HCEC 1CT (cell line): ENCODE measurements around the gene RPL22L1.
"Not testable (repeated sequence)": the region's sequence is repeated elsewhere in the genome, so short reads cannot be mapped to it uniquely, and the experiment has no call there.

Source experiments
- DNase-seq: peaks from one replicate; pipeline ENCODE4 v3.0.0-alpha.2; 2017

Gene RPL22L1

DNA sequence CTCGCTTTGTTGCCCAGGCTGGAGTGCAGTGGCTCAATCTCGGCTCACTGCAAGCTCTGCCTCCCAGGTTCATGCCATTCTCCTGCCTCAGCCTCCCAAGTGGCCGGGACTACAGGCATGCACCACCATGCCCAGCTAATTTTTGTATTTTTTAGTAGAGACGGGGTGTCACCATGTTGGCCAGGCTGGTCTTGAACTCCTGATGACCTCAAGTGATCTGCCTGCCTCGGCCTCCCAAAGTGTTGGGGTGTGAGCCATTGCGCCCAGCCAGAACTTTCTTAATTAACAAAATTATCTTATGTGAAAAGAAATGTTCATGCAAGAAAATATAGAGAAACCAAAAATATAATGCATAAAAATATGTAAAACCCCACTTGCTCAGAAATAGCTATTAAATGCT lies 7.3 kb upstream of the RPL22L1 start:
- not testable (repeated sequence) for DNase-seq

DNA sequence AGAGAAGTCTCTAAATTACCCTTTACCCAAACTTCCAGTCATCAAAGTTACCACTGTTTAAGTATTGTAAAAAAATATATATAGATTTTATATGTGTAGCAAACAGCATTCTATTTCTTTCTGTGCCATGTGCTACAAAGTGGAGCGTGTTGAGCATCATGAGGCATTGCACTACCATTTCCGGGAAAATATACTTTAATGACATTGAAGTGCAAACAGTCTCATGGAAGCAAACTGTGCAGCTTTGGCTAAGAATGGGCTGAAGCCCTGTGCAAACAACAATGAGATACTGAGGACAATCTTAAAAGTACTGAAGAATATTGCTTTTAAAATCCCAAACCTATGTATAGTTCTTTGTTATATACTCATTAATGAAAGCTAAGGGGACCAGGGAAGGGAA lies 6.5 kb upstream of the RPL22L1 start:
- DNase-seq, result no peak

DNA sequence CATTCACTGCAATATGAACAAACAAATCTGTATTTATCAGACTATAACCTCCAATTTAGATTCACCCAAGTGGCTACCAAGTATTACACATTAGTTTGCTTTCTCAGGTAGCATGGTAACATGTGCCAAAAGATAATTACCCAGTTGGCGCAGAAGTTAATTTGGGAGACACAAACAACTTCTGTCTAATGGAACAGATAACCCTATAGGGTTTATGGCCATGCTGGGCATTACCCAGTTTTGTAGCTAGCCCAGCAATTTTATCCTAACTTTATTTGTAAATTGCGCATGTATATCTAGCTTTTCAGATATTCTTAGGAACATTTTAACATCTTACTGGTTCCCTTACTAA lies 780 bp downstream of the RPL22L1 start:
- no peak for DNase-seq

DNA sequence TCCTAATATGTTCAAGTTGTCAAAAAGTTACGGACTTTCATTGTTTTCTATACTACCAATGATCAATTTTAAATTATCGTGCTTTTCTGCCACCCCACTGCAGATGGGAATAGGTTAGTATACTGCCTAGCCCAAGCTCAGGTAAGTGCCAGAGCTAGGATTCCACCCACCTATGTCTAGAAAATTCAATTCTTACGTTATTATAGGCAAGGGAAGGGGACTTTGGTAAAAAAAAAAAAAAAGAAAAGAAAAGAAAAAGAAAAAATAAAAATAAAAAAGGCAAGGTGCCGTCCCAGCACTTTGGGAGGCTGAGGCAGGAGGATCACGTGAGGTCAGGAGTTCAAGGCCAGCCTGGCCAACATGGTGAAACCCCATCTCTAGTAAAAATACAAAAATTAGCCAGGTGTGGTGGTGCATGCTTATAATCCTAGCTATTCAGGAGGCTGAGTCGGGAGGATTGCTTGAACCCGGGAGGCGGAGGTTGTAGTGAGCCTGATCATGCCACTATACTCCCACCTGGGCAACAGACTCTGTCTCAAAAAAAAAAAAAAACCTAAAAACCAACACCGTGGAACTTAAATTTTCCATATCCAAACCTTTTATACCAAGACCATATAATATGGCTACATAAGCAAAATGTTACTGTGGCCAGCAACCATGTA lies 1.3 kb downstream of the RPL22L1 start:
- DNase-seq, result no peak

DNA sequence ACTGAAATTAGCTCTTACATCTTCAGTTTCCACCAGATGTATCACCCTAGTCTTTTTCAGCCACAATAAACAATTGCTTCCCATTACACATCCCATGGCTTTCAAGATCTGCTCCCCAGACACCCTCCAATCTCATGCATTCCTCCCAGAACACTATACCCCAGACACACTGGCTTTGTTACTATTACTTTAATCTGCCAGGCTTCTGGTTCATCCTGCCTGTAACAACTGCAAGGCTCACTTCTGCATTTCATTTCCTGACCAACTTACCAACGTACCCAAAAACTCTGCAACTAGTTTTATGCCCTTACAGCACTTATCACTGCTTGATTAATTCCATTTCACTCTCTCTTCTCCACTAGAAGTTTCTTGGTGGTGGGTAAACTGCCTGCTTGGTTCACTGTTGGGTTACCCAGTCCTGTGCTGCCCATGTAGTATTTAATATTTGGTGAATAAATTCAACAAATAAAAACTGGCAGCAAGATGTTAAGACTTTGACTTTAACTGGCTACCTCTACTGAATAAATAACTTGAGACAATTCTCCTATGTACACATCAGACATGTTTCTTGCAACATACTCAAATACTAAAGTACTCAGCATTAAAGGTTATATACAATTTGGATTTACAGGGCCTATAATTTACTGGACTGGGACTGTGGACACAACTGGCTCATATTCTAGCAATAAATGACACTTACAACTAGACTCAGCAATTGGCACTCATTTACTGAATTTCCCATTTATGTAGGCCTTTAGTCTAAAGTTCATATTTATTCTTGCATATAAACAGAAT lies 2.7 kb downstream of the RPL22L1 start:
- no peak for DNase-seq

DNA sequence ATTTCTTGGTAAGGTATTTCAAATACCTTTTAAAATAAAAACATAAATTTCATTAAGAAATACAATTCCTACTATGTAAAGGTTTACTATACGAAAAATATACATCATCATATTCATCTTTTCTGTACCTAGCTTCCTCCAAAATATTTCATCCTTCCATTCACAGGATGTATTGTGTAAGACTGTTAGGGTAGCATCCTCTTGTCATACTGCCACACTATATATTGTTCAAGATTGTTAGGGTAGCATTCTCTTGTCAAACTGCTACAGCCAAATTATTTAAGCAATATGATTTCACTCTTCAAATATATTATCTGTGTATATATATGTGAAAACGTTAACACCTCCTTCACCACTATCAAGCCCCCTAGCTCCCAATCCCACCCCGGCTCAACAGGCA lies 3.5 kb downstream of the RPL22L1 start:
- no peak for DNase-seq

DNA sequence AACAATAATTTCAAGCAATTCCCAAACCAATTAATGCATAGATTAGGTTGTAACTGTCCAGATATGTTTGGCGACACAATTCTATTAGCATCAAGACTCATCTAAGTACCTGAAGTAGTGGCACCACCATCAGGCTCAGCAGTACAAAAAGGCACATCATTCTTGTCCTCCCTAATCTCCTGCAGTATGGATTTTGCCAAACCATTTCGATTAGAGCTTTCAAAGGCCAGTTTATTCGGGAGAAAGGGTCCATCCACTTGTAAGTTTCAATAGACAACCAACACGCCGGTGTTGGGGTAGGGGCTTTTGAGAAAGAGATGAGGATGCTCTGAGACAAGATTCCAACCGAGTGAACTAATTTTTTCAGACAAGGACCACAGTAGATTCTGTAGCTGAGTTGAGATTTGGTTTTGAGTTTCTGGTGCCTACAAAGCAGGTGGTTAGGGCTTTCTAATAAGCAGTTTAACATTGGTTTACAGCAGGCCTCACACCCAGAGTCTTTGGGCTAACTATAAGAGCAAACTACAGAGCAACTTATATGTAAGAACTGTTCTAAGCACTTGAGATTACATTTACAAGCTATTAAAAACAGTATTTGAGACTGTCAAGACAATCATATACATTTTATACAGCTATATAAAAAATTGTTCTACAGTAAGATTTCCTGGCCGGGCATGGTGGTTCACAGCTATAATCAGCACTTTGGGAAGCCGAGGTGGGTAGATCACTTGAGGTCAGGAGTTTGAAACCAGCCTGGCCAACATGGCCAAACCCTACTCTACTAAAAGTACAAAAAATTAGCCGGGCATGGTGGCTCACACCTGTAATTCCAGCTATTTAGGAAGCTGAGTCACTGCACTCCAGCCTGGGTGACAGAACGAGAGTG lies 4.5 kb downstream of the RPL22L1 start:
- no peak for DNase-seq

DNA sequence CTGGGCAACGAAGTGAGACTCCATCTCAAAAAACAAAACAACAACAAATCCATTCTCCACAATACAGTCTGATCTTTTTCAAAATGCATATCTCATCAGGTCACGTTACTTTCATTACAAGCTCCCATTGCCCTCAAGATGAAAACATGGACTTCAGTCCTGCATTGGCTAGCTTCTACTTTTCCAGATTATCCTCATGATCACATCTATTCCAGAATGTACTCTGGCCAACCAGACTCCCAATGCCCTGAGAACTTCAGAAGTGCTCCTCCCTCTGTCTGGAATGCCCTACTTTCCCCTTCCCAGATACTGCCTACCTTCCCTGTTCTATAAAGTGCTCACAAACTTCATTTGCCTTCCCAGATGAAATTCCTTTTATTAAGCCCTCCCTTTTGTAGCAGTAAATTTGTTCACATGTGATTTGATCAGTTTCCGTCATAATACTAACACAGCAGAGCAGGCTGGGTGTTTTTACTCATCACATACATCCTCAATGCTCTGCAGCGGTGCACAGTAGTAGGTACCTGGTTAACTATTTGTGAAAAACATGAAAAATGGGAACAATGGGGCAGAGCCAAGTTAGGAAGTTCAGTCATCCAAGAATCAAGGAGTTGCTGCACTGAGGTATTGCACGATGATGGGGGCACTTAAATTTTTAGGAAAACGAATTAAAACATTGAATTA lies 5.3 kb downstream of the RPL22L1 start:
- DNase-seq, result no peak

DNA sequence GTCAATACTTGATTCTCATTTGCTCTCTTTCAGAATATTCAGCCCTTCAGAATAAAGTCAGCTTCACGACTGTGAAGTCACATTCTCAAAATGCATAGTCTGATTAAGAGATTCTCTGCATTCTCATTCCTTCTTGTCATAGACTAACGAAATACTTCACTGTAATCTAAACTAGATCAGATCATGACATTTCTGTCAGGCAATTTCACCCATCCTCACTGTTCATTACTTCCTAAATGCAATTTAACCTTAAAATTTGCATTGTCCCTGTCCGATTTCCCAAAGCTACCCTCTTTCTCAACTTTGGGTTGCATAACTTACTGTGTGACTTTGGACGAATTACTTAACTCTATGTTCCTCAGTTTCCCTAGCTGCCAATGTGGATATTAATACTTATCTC lies 6.2 kb downstream of the RPL22L1 start:
- no peak for DNase-seq

DNA sequence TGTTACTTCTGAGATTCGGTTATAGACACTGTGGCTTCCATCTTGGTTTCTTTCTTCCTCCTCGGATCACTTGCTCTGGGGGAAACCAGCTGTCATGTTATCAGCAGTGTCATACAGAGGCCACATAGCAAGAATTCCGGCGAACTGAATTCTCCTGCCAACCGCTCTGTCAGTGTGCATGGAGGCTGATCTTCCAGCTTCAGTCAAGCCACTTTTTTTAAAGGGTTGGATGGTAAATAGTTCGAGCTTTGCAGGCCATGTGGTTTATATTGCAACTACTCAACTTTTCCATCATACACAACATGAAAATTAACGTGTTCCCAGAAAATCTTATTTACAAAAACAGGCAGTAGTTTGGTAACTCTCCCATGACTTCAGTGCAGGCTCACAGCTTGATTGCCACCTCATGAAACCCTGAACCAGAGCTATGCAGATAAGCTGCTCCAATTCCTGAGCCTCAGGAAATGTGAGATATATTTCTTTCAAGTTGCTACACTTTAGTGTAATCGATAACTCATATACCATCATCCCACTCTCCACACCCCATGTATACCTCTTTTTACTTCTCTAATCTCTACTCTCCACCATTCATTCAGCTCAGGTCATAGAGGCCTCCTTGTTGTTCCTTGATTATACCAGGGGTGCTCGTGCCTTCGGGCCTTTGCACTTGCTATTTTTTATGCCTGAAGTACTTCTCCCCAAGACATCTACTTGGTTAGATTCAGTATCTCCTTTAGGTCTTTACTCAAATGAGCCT lies 7.2 kb downstream of the RPL22L1 start:
- DNase-seq, result no peak

DNA sequence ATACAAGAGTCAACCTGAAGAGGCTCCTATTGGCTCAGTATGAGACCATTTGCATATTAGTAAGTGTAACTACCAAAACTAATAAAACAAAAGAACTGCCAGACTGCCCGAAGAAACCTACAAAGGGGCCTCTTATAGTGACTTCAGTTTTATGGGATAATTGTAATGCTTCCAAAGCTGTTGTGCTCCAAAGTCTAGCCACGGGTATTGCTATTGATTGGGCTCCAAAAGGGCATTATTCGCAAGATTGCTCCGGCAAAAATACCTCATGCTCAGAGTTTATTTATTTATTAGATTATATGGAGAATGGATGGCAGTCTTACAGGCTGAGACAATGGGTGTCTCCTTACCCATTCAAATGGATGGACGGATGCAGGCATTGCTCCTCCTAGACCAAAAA lies 11.4 kb downstream of the RPL22L1 start:
- DNase-seq, result no peak

DNA sequence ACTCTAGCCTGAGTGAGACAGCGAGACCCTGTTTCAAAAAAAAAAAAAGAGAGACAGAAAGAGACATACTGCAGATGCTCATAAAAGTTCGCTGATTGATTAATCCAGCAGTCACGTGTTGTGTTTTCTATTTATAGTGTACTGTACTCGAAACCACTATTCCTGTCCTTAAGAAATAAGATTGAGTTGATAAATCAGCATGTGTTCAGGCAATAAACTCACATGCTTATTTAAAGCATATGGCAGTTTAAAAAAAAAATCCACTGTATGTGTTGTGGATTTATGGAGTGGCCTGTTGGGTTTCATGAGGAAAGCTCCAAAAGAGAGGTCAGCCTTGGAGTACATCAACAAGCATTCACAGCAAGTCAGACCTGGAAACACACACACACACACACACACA lies 17.7 kb downstream of the RPL22L1 start:
- DNase-seq, result no peak

DNA sequence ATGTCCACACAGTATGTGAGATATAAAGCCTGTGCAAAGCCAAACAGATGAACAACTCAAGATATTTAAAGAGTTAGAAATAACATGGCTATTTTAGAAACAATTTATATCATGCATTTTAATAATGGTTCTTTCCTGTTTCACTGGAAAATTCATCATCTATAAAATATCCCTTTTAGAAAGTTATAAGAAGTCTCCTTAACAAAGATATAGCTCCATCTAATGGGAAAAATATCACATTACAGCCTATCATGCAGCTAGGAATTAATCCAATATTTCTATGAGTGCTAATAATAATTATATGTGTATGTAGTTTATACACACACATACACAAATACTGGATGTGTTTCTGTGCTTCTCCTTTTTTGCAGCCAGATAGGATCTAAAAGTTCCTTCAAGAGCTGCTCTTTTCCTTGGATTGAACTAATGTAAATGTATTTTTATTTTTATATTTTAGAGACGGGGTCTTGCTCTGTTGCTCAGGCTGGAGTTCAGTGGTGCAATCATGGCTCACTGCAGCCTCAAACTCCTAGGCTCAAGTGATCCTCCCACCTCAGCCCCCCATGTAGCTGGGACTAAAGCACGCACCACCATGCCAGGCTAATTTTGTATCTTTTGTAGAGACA lies 21.6 kb downstream of the RPL22L1 start:
- peak; percentile 54 for DNase-seq

DNA sequence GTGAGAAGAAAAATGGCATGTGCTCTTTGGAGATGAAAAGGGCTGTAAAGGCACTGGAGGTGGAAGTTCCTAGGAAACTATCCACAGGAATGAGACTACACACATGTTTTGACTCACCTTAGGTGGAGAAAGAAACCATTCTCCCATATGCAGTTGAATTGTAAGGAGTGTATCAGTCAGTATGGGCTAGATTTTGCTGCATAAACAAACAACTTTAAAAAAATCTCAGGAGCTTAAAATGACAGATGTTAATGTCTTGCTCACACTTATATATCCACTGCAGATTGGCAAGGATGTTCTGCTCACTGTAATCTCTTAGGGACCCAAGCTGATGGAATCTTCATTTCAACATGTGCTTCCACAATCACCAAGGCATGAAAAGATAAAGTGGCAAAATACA lies 25.6 kb downstream of the RPL22L1 start:
- no peak for DNase-seq

DNA sequence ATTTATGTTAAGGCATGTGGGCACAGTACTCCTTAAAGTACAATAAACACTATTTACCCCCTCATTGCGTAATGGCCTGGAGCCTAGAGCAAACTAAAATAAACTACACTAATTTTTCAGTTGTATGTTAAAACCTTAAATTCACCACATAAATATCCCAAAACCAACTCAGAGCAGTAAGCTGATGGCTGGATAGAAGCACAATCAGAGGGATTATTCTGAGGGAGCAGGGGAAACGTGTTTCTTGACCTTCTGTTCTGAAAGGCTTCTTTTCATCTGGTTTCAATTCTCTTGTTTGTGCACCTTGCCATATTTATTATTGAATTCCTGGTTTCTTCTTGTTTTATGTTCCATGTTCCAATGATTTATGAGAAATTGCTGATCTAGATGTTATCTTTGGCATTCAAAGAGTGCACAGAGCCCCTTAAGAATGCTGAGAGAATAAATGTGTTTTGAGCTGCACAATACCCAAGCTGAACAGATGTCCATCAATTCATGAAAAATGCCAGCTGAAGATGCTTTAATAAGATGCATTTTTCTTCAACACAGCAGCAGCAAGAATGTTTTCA lies 29.6 kb downstream of the RPL22L1 start:
- DNase-seq, result peak; percentile 24

DNA sequence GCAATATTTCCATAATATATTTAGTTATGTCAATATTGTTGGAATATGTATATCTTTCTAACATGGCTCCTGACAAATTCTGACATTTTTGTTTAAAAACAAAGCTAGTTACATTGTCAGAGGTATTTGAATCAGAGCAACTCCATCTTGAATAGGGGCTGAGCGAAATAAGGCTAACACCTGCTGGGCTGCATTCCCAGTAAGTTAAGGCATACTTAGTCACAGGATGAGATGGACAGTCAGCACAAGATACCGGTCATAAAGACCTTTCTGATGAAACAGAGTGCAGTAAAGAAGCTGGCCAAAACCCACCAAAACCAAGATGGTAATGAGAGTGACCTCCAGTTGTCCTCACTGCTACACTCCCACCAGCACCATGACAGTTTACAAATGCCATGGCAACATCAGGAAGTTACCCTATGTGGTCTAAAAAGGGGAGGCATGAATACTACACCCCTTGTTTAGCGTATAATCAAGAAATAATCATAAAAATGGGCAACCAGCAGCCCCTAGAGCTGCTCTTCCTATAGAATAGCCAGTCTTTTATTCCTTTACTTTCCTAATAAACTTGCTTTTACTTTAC lies 30.4 kb downstream of the RPL22L1 start:
- no peak for DNase-seq

DNA sequence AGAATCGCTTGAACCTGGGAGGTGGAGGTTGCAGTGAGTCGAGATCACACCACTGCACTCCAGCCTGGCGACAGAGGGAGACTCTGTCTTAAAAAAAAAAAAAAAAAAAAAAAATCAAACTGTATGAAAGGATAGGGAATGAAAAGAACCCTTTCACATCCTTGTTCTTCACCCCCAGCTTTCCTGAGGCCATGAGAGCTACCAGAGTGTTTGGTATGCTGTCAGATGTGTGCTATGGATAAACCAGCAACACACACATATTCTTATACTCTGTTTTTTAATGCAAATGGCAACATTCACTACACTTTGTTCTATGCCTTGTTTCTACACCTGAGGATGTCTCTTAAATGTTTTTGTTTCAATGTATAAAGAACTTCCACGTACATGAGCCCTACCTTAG lies 33.5 kb downstream of the RPL22L1 start:
- no peak for DNase-seq

DNA sequence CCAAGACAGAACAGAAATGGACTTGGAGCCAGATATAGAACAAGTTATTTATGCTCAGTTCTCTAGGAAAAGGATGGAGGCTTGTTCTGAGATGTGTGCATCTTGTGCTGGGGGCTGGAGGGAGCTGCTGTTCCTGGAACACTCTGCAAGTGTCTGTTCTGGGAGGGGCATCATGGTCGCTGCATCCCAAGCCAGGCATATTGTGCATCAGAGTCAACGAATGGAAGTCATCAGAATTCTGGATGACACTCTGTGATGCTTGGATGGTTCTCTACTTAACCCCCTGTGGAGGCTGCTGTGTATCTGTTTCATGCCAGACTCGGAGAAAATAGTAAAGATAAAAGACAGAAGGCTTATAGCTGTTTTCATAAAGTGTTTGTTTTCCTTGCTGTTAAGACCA lies 34.7 kb downstream of the RPL22L1 start:
- no peak for DNase-seq

DNA sequence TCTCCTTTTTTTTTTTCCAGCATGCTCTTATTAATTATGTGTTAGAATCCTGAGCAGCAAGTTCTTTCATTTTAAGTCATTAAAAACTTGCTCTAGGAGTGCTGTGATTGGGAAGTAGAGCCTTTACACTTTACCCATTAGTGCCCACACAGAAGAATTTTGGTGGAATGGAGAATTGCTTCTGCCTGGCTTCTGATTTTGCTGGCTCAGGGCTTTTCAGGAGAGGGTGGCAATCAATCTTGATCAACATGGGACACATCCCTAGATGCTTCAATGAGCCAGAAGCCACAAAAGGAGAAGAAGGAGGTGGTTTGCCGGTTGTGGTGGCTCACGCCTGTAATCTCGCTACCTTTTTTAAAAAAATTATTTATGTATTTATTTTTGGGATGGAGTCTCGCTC lies 39.4 kb downstream of the RPL22L1 start:
- DNase-seq, result no peak

DNA sequence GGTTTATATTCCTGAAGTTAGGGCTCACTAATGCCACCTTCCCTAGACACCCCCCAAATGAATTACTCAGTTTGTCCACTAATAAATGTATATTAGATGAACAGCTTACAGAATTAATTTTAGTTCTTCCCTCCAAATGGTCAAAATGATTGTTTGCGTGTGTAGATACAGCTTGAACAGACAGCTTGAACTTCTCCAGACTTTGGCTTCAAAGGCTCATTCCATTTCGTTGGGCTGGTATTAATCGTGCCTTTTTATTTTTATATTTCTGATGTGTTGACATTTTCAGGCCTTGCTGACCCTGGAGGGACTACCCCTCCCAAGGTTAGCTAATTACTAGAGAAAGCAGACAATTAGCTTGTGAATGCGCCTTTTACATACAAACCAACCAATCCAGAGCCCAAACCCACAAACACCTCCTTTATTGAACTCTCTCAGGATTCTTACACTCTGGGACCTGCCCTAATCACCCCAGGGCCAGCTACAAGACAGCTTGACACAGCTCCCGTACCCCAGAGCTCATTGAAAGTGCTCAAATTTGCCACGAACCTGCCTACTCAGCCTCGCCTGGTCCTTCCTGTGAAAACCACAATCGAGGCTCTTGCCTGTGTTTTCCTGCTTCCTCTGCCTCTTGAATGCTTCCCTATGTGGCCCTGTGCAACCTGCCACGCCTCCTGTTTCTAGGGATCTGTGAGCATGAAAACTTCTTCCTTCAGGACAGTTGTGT lies 40.3 kb downstream of the RPL22L1 start:
- no peak for DNase-seq

DNA sequence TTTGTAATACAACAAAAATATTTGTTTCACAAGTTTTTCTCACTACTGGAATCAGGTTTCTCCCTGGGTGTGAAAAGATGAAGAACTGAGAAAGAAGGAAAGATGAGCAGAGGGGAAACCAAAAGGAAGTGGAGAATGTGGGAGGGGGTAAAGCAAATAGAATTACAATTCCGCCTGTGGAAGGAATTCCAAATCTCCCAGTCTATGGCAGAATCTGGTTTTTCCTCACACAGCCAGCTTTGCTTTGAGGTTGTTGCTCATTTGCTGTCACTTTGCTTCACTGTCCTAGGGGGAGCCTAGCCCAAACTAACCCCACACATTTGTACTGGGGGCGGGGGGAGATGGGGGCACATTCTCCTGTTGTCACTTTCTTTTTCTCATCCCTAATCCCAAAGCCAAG lies 43.9 kb downstream of the RPL22L1 start:
- no peak for DNase-seq
